ENCODE measurements around the gene YKT6.
"Not testable (repeated sequence)": the region's sequence is repeated elsewhere in the genome, so short reads cannot be mapped to it uniquely, and the experiment has no call there.

The YKT6 gene

DNA sequence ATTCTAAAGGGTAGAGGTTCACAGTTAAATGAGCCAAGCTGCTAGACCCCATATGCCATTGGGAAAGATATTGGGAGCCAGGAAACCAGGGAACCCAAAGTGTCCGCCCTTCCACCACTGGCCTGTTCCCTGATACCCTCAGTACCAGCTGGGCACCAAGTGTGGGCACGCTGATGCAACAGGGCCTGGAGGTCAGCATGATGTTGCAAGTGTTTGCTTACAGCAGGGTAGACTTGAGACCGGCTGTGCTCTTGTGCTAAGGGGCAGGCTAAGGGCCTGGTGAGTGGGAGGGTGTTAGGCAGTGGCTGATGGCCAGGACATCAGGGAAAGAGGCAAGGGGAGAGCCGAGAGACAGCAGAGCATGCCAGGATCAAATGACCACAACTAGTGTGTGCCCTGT lies 38.6 kb upstream of the YKT6 start:
- TF ChIP-seq, protein P1, sequence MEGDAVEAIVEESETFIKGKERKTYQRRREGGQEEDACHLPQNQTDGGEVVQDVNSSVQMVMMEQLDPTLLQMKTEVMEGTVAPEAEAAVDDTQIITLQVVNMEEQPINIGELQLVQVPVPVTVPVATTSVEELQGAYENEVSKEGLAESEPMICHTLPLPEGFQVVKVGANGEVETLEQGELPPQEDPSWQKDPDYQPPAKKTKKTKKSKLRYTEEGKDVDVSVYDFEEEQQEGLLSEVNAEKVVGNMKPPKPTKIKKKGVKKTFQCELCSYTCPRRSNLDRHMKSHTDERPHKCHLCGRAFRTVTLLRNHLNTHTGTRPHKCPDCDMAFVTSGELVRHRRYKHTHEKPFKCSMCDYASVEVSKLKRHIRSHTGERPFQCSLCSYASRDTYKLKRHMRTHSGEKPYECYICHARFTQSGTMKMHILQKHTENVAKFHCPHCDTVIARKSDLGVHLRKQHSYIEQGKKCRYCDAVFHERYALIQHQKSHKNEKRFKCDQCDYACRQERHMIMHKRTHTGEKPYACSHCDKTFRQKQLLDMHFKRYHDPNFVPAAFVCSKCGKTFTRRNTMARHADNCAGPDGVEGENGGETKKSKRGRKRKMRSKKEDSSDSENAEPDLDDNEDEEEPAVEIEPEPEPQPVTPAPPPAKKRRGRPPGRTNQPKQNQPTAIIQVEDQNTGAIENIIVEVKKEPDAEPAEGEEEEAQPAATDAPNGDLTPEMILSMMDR (IDR thresholded peaks at IDR 0.05; ENCODE audit: extremely low read depth, missing control alignments), result no peak
- no peak for DNase-seq (ENCODE audit: low spot score)

DNA sequence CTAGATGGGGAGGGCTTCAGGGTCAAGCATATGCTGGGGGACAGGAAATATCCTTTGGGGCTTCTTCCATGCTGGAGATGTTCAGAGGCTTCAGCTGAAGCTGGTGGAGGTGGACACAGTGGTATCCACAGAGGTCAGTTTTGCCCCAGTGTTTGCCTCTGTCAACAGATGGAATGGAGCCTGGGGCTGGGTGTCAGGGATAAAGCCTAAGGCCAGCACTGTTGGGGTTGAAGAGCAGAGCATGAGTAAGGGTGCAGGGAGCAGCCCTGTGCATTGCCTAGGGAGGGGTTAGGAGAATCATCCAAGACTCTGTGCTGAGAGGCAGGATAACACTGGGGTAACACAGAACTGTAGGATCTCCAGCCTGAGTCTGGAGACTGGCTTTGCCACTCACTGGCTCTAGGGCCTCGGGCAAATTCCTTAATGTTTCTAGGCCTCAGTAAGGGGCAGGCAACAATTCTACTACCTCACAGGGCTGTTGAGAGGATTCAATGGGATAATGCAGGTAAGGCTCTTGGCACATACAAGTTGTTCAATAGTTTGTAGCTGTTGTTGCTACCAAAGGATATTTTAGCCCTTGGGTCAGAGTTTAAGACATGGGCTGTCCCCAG lies 37.9 kb upstream of the YKT6 start:
- DNase-seq (ENCODE audit: low spot score), result no peak
- TF ChIP-seq, protein P1 (IDR thresholded peaks at IDR 0.05; ENCODE audit: extremely low read depth, missing control alignments), result no peak

DNA sequence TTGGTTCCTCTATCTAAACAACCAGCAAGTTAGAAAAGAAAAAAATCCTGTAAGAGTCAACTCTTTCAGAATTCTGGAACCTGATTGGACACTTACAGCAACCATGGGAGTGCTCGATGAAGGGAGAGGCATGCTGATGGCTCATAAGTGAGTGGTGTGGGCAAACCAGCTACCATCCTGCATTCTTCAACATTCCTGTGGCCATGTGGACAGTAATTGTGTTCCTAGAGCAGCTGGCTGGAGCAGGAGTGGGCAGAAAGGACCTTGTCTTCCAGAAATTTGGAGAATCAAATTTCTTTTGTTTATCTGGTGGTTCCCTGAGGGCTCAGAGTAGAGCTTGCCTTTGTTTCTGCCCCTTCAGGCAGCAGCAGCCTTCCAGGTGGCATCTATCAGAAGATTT lies 37.2 kb upstream of the YKT6 start:
- TF ChIP-seq, protein P1 (IDR thresholded peaks at IDR 0.05; ENCODE audit: extremely low read depth, missing control alignments), result no peak
- no peak for DNase-seq (ENCODE audit: low spot score)

DNA sequence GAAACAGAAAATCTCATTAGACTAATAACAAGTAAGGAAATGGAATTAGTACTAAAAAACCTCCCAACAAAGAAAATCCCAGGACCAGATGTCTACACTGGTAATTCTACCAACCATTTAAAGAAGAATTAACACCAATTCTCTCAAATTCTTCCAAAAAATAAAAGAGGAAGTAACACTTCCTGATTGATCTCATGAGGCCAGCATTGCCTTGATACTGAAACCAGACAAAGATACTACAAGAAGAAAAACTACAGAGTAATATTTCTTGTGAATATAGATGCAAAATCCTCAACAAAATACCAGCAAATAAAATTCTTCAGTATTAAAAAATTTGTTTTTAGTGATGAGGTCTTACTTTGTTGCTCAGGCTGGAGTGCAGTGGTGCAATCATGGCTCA lies 32.9 kb upstream of the YKT6 start:
- no peak for DNase-seq (ENCODE audit: low spot score)

DNA sequence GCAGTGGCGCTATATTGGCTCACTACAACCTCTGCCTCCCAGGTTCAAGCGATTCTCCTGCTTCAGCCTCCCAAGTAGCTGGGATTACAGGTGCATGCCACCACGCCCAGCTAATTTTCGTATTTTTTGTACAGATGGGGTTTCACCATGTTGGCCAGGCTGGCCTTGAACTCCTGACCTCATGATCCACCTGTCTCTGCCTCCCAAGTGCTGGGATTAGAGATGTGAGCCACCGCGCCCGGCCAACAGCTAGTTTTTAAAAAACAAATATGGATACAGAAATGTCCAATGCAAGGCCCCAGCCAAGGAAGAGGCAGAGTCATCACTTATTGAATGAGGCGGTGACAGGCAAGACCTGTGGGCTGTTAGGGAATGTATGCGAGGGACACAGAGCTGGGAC lies 28.9 kb upstream of the YKT6 start:
- not testable (repeated sequence) for DNase-seq (ENCODE audit: low spot score)

More for the DNA sequence above, 32.9 kb upstream of the YKT6 start:
- TF ChIP-seq, protein P1 (IDR thresholded peaks at IDR 0.05; ENCODE audit: extremely low read depth, missing control alignments), result no peak

DNA sequence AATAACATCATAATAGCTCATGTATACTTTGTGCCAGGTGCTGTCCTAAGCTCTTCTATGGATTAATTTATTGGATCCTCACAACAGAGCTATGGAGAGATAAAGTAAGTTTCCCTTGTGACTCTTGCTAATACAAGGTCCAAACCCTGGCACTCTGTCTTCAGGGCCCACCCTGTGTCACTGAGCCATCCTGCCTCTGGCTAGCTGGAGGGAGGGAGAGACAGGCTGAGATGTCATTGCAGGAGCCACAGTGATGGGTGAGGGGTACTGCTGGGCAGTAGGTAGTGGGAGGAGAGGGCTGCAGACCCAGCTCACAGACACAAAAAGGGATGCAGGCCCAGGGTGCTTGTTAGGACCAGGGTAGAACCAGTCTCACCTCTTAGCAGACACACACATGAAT lies 28.4 kb upstream of the YKT6 start:
- DNase-seq (ENCODE audit: low spot score), result no peak
- TF ChIP-seq, protein P1 (IDR thresholded peaks at IDR 0.05; ENCODE audit: extremely low read depth, missing control alignments), result no peak

DNA sequence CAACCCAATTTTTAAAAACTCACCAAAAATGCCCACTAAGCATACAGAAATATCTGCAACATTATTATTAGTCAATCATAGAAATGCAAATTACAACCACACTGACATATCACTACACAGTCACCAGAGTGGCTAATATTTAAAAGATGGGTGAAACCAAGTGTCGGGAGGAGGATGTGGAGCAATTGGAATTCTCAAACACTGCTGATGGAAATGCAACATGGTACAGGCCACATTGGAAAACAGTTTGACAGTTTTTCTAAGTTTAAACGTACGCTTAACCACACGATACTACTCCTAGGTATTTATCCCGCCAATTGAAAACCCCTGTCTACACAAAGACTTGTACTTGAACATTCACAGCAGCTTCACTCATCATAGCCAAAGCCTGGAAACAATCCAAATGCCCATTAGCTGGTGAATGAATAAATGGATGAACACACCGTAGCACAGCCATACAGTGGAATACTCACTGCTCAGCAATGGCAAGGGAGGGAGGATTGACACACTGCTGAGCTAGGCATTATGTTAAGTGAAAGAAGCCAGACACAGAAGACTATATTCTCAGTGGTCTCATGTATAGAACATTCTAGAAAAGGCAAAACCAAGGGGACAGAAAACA lies 27.9 kb upstream of the YKT6 start:
- no peak for DNase-seq (ENCODE audit: low spot score)
- TF ChIP-seq, protein P1 (IDR thresholded peaks at IDR 0.05; ENCODE audit: extremely low read depth, missing control alignments), result no peak

Measured in GM20000 (cell line).